Cardiac muscle cell (in vitro differentiated cells and primary cell): Measurements from ENCODE around the gene GORAB. TPM values are rescaled to one million over a fixed set of nuclear protein-coding genes. Genes with fewer than 3 reads are reported as not detected.

Experiments used
- DNase-seq, 2 donors: peaks; one replicate each; pipeline versions ENCODE4 v3.0.0 to v3.0.0-alpha.2; 2010 to 2017; ENCODE audit warnings: low read depth in 1 of 2, low spot score in 1 of 2
- H3K27ac ChIP-seq: fragments of 200-600 bp; sonication (generic); 2 replicates; pipeline ENCODE4 v1.5.1; 2016
- H3K27me3 ChIP-seq: fragments of 200-600 bp; sonication (generic); 2 replicates; pipeline ENCODE4 v1.6.0; 2016; ENCODE audit warnings: control low read depth
- H3K36me3 ChIP-seq: fragments of 200-600 bp; sonication (generic); 2 replicates; pipeline ENCODE4 v1.5.1; 2016; ENCODE audit warnings: control low read depth
- H3K4me1 ChIP-seq: fragments of 200-600 bp; sonication (generic); 2 replicates; pipeline ENCODE4 v1.8.1; 2017; ENCODE audit warnings: low read depth, mild to moderate bottlenecking, mixed run types
- H3K4me3 ChIP-seq: fragments of 200-600 bp; sonication (generic); 2 replicates; pipeline ENCODE4 v1.5.1; 2016; ENCODE audit warnings: mild to moderate bottlenecking
- H3K9me3 ChIP-seq: fragments of 200-600 bp; sonication (generic); 2 replicates; pipeline ENCODE4 v1.5.1; 2017; ENCODE audit warnings: low read depth, mild to moderate bottlenecking, control low read depth
- CTCF ChIP-seq: IDR thresholded peaks from 2 replicates; pipeline ENCODE4 v1.5.1; 2012; ENCODE audit warnings: low read depth, mild to moderate bottlenecking, low read length
- polyA plus RNA-seq: library from polyadenylated mRNA; unstranded; fragments of >200 nt; fragmentation: Nextera tagmentation; extraction: Ambion mirVana; gene quantifications from 2 replicates; pipeline ENCODE4 v1.2.1, GENCODE V29; 2016
- total RNA-seq: library from RNA; depleted of rRNA; stranded (reverse); fragments of >200 nt; gene quantifications from 2 replicates; pipeline ENCODE4 v1.2.3, GENCODE V29; 2016

The GORAB gene
- total and polyA plus RNA-seq, 2 experiments from 2014 or later = 8.5 to 10.1 TPM

GRCh38 chr1:170599033-170599432, 67.1 kb downstream of the GORAB start:
- DNase-seq = no peak

GRCh38 chr1:170601866-170602265, 69.9 kb downstream of the GORAB start:
- H3K36me3 ChIP-seq = no peaks in the 10 kb centered on the region
- H3K4me3 ChIP-seq = no peak overlapping the region

More at GRCh38 chr1:170599033-170599432, 67.1 kb downstream of the GORAB start:
- Histone ChIP-seq H3K36me3 (no peaks in the 10 kb centered on the region), H3K27ac (no peak overlapping the region), H3K9me3 (no peaks in the 10 kb centered on the region), H3K4me1 (no peaks in the 10 kb centered on the region), H3K4me3 (no peak overlapping the region), H3K27me3 (no peaks in the 10 kb centered on the region)
- TF ChIP-seq CTCF = no peak

More at GRCh38 chr1:170601866-170602265, 69.9 kb downstream of the GORAB start:
- DNase-seq = no peak
- TF ChIP-seq CTCF = no peak
- H3K27ac ChIP-seq = no peak overlapping the region
- H3K9me3 ChIP-seq = no peaks in the 10 kb centered on the region
- H3K27me3 ChIP-seq = no peaks in the 10 kb centered on the region
- H3K4me1 ChIP-seq = no peaks in the 10 kb centered on the region

Other genes starting within 250 kb of the GORAB start
- gene PRRX1, start 132.0 kb downstream of the GORAB start, total RNA-seq = 1.1 TPM in 2 replicates
- gene PRRX1, start 132.0 kb downstream of the GORAB start, polyA plus RNA-seq = 1.2 TPM in 2 replicates